Naive B cell (primary cell): Measurements from ENCODE around the gene SNAP29. TPM values are rescaled to one million over a fixed set of nuclear protein-coding genes. Genes with fewer than 3 reads are reported as not detected.
A peak's percentile ranks its signal among the peaks of the same experiment; 100 is the strongest.

Source experiments
- ATAC-seq, 2 donors: fragments of 150-1000 bp; cut with Tn5 transposase; 2 replicates each; pipeline ENCODE4 v1.10.0; 2021; ENCODE audit warnings: low read depth in 2 of 2, mild to moderate bottlenecking in 2 of 2, moderate library complexity in 2 of 2
- DNase-seq: peaks from one replicate; pipeline ENCODE4 v3.0.0; 2022
- H3K27ac Mint-ChIP-seq, 6 donors: one replicate each; pipeline ENCODE4 v1.8.0; 2020 to 2022; ENCODE audit warnings: mild to moderate bottlenecking in 6 of 6, mixed read lengths in 6 of 6, moderate library complexity in 5 of 6, inconsistent platforms in 2 of 6
- H3K27me3 Mint-ChIP-seq, 3 donors: one replicate each; pipeline ENCODE4 v1.8.0; 2021 to 2022; ENCODE audit warnings: mixed read lengths in 3 of 3, mild to moderate bottlenecking in 1 of 3
- H3K36me3 Mint-ChIP-seq, 2 donors: one replicate each; pipeline ENCODE4 v1.8.0; 2020 to 2022; ENCODE audit warnings: mixed read lengths in 2 of 2, inconsistent platforms in 1 of 2, mild to moderate bottlenecking in 1 of 2
- H3K4me1 Mint-ChIP-seq, 3 donors: one replicate each; pipeline ENCODE4 v1.8.0; 2020 to 2022; ENCODE audit warnings: mixed read lengths in 3 of 3, inconsistent platforms in 1 of 3, mild to moderate bottlenecking in 1 of 3, moderate library complexity in 1 of 3
- H3K4me3 Mint-ChIP-seq, 8 donors: one replicate each; pipeline ENCODE4 v1.8.0; 2020 to 2022; ENCODE audit warnings: mild to moderate bottlenecking in 8 of 8, mixed read lengths in 8 of 8, moderate library complexity in 8 of 8, inconsistent platforms in 2 of 8
- H3K9me3 Mint-ChIP-seq, 7 donors: one replicate each; pipeline ENCODE4 v1.8.0; 2020 to 2022; ENCODE audit warnings: mixed read lengths in 7 of 7, mild to moderate bottlenecking in 5 of 7, inconsistent platforms in 2 of 7, moderate library complexity in 1 of 7
- polyA plus RNA-seq, 6 donors: library from polyadenylated mRNA; unstranded; fragments of 300-500 nt; fragmentation: Illumina TruSeq; gene quantifications; one replicate each; pipeline ENCODE4 v1.2.3, GENCODE V29; 2021; ENCODE audit warnings: low read depth in 6 of 6

SNAP29 gene
- polyA plus RNA-seq, 6 donors from 2014 or later: 15.1 to 24.1 (median 17.1) TPM

DNA sequence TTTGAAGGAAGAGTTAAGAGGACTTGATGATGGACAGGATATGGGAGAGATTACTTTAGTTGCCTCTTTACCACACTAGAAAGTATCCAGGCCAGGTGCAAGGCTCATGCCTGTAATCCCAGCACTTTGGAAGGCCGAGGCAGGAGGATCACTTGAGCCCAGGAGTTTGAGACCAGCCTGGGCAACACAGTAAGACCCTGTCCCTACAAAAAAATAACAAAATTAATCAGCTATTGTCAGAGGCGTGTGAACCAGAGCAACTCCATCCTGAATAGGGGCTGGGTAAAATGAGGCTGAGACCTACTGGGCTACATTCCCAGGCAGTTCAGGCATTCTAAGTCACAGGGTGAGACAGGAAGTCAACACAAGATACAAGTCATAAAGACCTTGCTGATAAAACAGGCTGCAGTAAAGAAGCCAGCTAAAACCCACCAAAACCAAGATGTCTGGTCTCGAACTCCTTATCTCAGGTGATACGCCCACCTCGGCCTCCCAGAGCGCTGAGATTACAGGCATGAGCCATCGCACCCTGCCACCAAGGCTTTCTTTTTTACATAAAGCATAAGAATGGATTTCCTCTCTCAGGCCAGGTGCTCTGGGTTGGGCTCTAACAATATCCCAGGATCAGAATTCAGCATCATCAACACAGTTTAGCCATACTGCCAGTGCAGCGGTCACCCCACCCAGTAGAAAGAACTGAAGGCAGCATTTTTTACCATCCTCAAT is 18.0 kb upstream of the SNAP29 start:
- ATAC-seq (no peak), DNase-seq (no peak)
- H3K9me3 Mint-ChIP-seq: no peaks in the 10 kb centered on the region
- peaks cover 29 to 65% (median 59%) of the 10 kb centered on the region in 3 donors for H3K4me1 Mint-ChIP-seq
- H3K27ac Mint-ChIP-seq: peak overlapping the region in 3 of 6 donors; percentile 16 to 75 (median 33)
- peak overlapping the region in 1 of 8 donors; percentile 43 for H3K4me3 Mint-ChIP-seq
- no peaks in the 10 kb centered on the region for H3K27me3 Mint-ChIP-seq
- H3K36me3 Mint-ChIP-seq: peaks cover 0 to 4% of the 10 kb centered on the region in 2 donors

GRCh38 chr22:20843501-20843900 is 15.3 kb upstream of the SNAP29 start:
- DNase-seq (no peak), ATAC-seq (no peak)
- Mint-ChIP-seq H3K27ac (peak overlapping the region in 2 of 6 donors; percentile 16 to 43), H3K4me3 (no peak overlapping the region), H3K36me3 (no peaks in the 10 kb centered on the region), H3K4me1 (peaks cover 29 to 62% (median 50%) of the 10 kb centered on the region in 3 donors), H3K9me3 (no peaks in the 10 kb centered on the region), H3K27me3 (no peaks in the 10 kb centered on the region)

DNA sequence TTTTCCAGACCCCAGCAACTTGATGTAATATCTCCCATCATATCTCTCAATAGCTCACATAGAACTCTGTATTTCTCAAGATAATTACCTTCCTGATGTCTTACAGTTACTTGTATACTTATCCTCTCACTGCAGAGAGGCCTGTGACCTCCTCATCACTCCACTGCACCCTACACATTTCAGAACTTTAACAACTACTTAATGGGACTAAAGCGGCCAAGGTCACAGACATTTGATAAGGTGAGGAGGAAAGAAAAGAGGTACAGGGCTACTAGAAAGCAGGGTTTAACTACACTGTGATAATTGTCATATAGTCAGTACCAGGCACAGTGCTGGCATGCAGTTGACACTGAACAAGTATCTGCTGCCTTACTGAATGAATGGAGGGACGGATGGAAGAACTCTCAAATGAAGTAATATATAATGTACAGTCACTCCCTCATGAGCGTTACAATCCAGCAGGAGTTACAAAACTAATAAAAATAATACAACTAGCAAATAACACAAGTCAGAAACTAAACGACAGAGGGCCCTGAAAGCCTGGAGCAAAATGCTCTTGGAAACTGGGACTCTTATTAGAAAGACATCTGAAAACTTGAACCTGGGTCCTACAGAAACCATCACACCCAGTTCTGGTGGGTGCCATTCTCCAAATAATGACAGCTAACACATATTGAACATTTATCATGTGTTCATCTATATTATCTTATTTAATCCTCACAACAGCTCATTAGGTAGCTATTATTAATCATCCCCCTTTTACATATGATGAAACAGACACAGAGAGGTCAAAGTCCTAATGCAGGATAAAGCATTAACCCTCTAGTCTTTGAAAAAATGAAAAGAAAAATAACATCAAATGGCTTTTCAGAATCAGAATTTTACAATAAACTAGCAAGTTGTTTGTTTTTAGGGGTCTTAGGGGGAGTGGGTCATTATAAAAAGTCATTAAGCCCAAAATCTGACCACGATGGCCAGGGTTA is 14.5 kb upstream of the SNAP29 start:
- Mint-ChIP-seq H3K36me3 (no peaks in the 10 kb centered on the region), H3K4me1 (peaks cover 35 to 63% (median 42%) of the 10 kb centered on the region in 3 donors), H3K4me3 (no peak overlapping the region), H3K27me3 (no peaks in the 10 kb centered on the region), H3K27ac (peak overlapping the region in 1 of 6 donors; percentile 24), H3K9me3 (no peaks in the 10 kb centered on the region)
- DNase-seq: no peak
- no peak for ATAC-seq

DNA sequence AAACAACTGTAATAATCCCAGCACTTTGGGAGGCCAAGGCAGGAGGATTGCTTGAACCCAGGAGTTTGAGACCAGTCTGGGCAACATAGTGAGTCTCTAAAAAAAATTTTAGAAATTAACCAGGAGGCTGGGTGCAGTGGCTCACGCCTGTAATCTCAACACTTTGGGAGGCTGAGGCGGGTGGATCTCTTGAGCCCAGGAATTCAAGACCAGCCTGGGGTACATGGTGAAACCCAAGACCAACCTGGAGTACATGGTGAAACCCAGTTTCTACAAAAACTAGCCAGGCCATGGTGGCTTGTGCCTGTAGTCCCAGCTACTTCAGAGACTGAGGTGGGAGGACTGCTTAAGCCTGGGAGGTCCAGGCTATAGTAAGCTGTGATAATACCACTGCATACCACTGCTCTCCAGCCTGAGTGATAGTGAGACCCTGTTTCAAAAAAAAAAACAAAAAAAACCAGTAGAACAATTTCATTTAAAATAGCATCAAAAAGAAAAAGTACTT is 11.4 kb upstream of the SNAP29 start:
- H3K4me1 Mint-ChIP-seq: peaks cover 22 to 45% (median 27%) of the 10 kb centered on the region in 3 donors
- no peaks in the 10 kb centered on the region for H3K36me3 Mint-ChIP-seq
- no peak overlapping the region for H3K27ac Mint-ChIP-seq
- H3K4me3 Mint-ChIP-seq: no peak overlapping the region
- H3K9me3 Mint-ChIP-seq: no peaks in the 10 kb centered on the region
- DNase-seq (no peak), ATAC-seq (no peak)
- H3K27me3 Mint-ChIP-seq: no peaks in the 10 kb centered on the region

DNA sequence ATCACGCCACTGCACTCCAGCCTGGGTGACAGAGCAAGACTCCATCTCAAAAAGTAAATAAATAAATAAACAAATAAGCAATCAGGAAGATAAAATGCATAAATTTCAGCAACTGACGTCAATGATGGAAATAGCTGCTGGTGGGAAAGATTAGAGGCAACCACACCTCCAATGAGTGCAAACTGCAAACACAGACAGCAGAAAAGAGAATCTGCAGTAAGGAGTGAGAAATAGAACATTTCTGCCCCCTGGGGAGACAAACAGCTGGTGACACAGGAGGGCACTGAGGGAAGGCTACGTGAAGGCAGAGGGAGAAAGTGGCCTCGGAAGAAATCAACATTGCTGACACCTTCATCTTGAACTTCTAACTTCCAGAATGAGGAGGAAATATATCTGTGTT is 6.7 kb upstream of the SNAP29 start:
- Mint-ChIP-seq H3K4me1 (peaks cover 44 to 60% (median 44%) of the 10 kb centered on the region in 3 donors), H3K27ac (peak overlapping the region in 3 of 6 donors; percentile 19 to 64 (median 61)), H3K9me3 (no peaks in the 10 kb centered on the region), H3K36me3 (no peaks in the 10 kb centered on the region), H3K27me3 (no peaks in the 10 kb centered on the region), H3K4me3 (peak overlapping the region in 1 of 8 donors; percentile 7)
- no peak for DNase-seq
- no peak for ATAC-seq

DNA sequence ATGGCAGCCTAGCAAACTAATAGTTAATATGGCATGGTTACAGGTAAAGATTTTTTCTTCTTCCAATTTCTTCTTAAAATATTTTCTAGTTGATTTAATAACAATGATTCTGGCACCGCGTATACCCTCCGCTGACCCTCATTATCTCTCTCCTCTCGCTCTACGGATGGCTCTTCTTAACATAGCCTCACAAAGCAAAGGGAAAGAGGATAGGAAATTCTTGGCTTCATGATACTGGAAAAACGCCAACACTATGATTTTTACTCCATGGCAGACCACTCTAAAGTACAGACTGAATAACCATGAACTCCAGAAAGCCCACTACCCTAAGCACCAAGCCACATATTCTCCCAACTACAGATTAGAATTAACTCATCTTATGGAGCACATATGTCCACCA is 6.3 kb upstream of the SNAP29 start:
- Mint-ChIP-seq H3K4me3 (peak overlapping the region in 1 of 8 donors; percentile 33), H3K36me3 (no peaks in the 10 kb centered on the region), H3K4me1 (peaks cover 47 to 64% (median 49%) of the 10 kb centered on the region in 3 donors), H3K27me3 (no peaks in the 10 kb centered on the region), H3K27ac (peak overlapping the region in 3 of 6 donors; percentile 19 to 64 (median 61)), H3K9me3 (no peaks in the 10 kb centered on the region)
- ATAC-seq (no peak), DNase-seq (no peak)

DNA sequence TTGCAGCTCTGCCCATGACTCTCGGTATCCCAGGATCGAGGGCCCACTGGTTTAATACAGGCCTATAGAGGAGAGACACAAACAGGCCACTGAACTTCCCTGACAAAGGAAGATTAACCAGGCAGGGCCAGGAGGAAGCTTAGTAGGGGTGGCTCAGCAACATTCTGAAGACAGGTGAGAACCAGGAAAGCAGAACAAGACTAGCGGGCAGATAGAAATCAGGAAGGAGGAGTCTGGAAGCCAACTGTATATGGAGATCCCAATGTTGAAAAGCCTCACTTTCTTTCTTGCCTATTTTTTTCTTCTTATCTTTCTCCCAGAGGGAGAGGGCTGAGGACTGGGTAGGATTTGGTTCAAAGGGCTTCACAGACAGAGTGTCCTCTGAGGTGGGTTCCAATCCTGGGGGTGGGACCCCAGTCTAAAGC is 5.6 kb upstream of the SNAP29 start:
- Mint-ChIP-seq H3K27ac (peak overlapping the region in 4 of 6 donors; percentile 47 to 71 (median 63)), H3K4me3 (peak overlapping the region in 3 of 8 donors; percentile 25 to 67 (median 33)), H3K9me3 (no peaks in the 10 kb centered on the region), H3K36me3 (no peaks in the 10 kb centered on the region), H3K4me1 (peaks cover 50 to 62% (median 56%) of the 10 kb centered on the region in 3 donors), H3K27me3 (no peaks in the 10 kb centered on the region)
- ATAC-seq (no peak), DNase-seq (no peak)

DNA sequence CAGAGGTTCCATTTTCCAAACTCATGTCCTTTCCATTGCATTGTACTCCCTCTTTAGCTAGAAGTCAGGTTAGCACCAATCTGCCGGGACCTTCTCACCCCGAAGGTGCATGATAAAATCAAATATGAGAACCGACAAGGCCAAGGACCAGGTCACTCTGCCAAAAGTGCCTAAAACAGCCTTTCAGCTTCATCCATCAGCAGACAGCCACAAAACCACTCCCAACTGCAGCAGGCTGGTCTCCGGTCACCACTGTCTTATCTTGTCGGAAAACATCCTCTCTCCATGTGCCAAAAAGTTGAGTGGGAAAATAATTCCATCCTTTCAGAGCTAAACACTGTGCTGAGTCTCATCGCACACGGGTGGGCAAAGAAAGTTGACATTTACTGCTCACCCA is 1.6 kb upstream of the SNAP29 start:
- DNase-seq (no peak), ATAC-seq (no peak)
- no peaks in the 10 kb centered on the region for H3K9me3 Mint-ChIP-seq
- peak overlapping the region in 4 of 6 donors; percentile 10 to 95 (median 67) for H3K27ac Mint-ChIP-seq
- no peaks in the 10 kb centered on the region for H3K36me3 Mint-ChIP-seq
- peak overlapping the region; percentile 55 to 94 (median 88) for H3K4me3 Mint-ChIP-seq
- H3K4me1 Mint-ChIP-seq: peaks cover 50 to 73% (median 66%) of the 10 kb centered on the region in 3 donors
- no peaks in the 10 kb centered on the region for H3K27me3 Mint-ChIP-seq

GRCh38 chr22:20857838-20858614 is 781 bp upstream of the SNAP29 start:
- no peak for DNase-seq
- ATAC-seq: peak; percentile 33 to 35
- Mint-ChIP-seq H3K4me3 (peak overlapping the region; percentile 87 to 94 (median 92)), H3K27ac (peak overlapping the region; percentile 72 to 96 (median 91)), H3K27me3 (no peaks in the 10 kb centered on the region), H3K4me1 (peaks cover 45 to 72% (median 63%) of the 10 kb centered on the region in 3 donors), H3K36me3 (no peaks in the 10 kb centered on the region), H3K9me3 (no peaks in the 10 kb centered on the region)

DNA sequence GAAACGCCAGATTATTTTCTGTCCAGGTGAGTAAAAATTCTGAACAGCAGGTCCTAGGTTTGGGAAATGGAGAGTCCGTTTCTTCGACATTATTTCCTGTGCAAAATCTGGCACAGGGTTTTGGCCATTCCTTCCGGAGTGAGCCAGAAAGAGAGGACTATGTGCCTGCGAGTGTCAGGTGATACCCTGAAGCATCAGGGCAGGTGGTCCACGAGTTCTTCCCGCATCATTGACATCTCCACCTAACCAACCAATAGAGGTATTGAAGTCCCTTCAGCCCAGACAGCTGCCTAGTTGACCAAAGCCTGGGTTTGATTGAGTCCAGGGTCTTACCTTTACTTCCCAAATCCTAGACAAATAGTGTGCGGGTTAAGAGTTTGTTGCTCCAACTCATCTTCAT is 808 bp downstream of the SNAP29 start:
- peak overlapping the region; percentile 24 to 92 (median 81) for H3K27ac Mint-ChIP-seq
- ATAC-seq (no peak), DNase-seq (no peak)
- H3K9me3 Mint-ChIP-seq: no peaks in the 10 kb centered on the region
- no peaks in the 10 kb centered on the region for H3K27me3 Mint-ChIP-seq
- H3K36me3 Mint-ChIP-seq: peaks cover 4 to 11% of the 10 kb centered on the region in 2 donors
- peaks cover 36 to 76% (median 49%) of the 10 kb centered on the region in 3 donors for H3K4me1 Mint-ChIP-seq
- peak overlapping the region; percentile 83 to 94 (median 88) for H3K4me3 Mint-ChIP-seq

GRCh38 chr22:20862540-20862939 is 3.7 kb downstream of the SNAP29 start:
- peaks cover 5 to 14% of the 10 kb centered on the region in 2 donors for H3K36me3 Mint-ChIP-seq

DNA sequence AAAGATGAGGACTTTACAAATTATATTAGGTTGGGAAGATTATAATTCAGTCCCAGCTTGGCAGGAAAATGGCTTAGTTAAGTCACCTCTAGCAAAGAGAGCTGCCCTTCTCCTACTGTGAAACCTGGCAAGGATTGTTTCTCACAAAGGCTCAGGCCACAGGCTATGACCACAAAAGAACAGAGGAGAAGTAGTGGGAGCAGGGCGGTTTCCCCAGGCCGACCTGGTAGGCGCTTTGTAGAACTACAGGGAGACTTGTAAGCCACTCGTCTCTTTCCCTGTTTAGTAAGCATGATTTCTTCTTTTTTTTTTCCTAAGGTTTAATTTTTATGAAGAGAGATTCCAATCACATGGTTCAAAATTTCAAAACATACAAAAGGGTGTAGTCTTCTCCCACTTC is 4.6 kb downstream of the SNAP29 start:
- DNase-seq (no peak), ATAC-seq (no peak)
- Mint-ChIP-seq H3K4me3 (peak overlapping the region in 1 of 8 donors; percentile 77), H3K9me3 (no peaks in the 10 kb centered on the region), H3K27ac (no peak overlapping the region), H3K4me1 (peaks cover 19 to 58% (median 29%) of the 10 kb centered on the region in 3 donors), H3K27me3 (no peaks in the 10 kb centered on the region), H3K36me3 (peaks cover 5 to 14% of the 10 kb centered on the region in 2 donors)

More at GRCh38 chr22:20862540-20862939, 3.7 kb downstream of the SNAP29 start:
- H3K27ac Mint-ChIP-seq: peak overlapping the region in 1 of 6 donors; percentile 14
- H3K4me3 Mint-ChIP-seq: peak overlapping the region in 1 of 8 donors; percentile 77
- no peaks in the 10 kb centered on the region for H3K27me3 Mint-ChIP-seq
- ATAC-seq (no peak), DNase-seq (no peak)
- H3K4me1 Mint-ChIP-seq: peaks cover 27 to 62% (median 35%) of the 10 kb centered on the region in 3 donors
- no peaks in the 10 kb centered on the region for H3K9me3 Mint-ChIP-seq
